ENCODE results near the gene LITAF. TPM values are rescaled to one million over a fixed set of nuclear protein-coding genes. Genes with fewer than 3 reads are reported as not detected.

LITAF gene
- total RNA-seq, 1 donor from 2014 or later: 242 TPM

- no peak overlapping the region for H3K4me3 ChIP-seq
- no peaks in the 10 kb centered on the region for H3K27me3 ChIP-seq
- no peaks in the 10 kb centered on the region for H3K36me3 ChIP-seq
- no peak for DNase-seq
- H3K9me3 ChIP-seq: no peaks in the 10 kb centered on the region
- ATAC-seq: no peak
- intact Hi-C loops (cut with DNase I): no loop called here
- peaks cover 22% of the 10 kb centered on the region for H3K4me1 ChIP-seq
- no peak for TF ChIP-seq CTCF (IDR thresholded peaks at IDR 0.05)
- H3K27ac ChIP-seq: no peak overlapping the region
Measured at GRCh38 chr16:11499295-11500089, 87.2 kb downstream of the LITAF start.

- Histone ChIP-seq H3K4me3 (no peak overlapping the region), H3K27ac (no peak overlapping the region), H3K9me3 (no peaks in the 10 kb centered on the region), H3K4me1 (peaks cover 22% of the 10 kb centered on the region), H3K36me3 (no peaks in the 10 kb centered on the region), H3K27me3 (no peaks in the 10 kb centered on the region)
- no peak for TF ChIP-seq CTCF (IDR thresholded peaks at IDR 0.05)
- no peak for DNase-seq
- intact Hi-C loops (cut with DNase I): no loop called here
- ATAC-seq: no peak
Measured at GRCh38 chr16:11498683-11499082, 88.0 kb downstream of the LITAF start.

- H3K4me1 ChIP-seq: peaks cover 22% of the 10 kb centered on the region
- DNase-seq (no peak), ATAC-seq (no peak)
- no peaks in the 10 kb centered on the region for H3K36me3 ChIP-seq
- TF ChIP-seq CTCF (IDR thresholded peaks at IDR 0.05): no peak
- intact Hi-C loops (cut with DNase I): no loop called here
- H3K27ac ChIP-seq: peak overlapping the region; percentile 81
- no peaks in the 10 kb centered on the region for H3K27me3 ChIP-seq
- H3K9me3 ChIP-seq: no peaks in the 10 kb centered on the region
- no peak overlapping the region for H3K4me3 ChIP-seq
Measured at GRCh38 chr16:11497851-11498289, 88.8 kb downstream of the LITAF start.

Other genes with a start within 250 kb of the LITAF start
- 1.2 TPM for gene RMI2, start 241.5 kb downstream of the LITAF start, total RNA-seq
- gene SNN, start 81.5 kb upstream of the LITAF start, total RNA-seq: 31.1 TPM
- gene TXNDC11, start 155.9 kb upstream of the LITAF start, total RNA-seq: 99.2 TPM
- 71.2 TPM for gene ZC3H7A, start 210.3 kb upstream of the LITAF start, total RNA-seq

All from upper lobe of right lung (tissue), 1 donor.